Glutamatergic neuron (in vitro differentiated cells): ENCODE results near the gene PCDH19. TPM values are rescaled to one million over a fixed set of nuclear protein-coding genes. Genes with fewer than 3 reads are reported as not detected.

Experiments
- DNase-seq: peaks from one replicate; pipeline ENCODE4 v3.0.0; 2022
- H3K27ac Mint-ChIP-seq: one replicate; pipeline ENCODE4 v1.8.0; 2020; ENCODE audit warnings: mild to moderate bottlenecking, mixed read lengths, inconsistent platforms; ENCODE audit not compliant: unreplicated experiment
- H3K27me3 Mint-ChIP-seq: one replicate; pipeline ENCODE4 v1.8.0; 2020; ENCODE audit warnings: mild to moderate bottlenecking, moderate library complexity, mixed read lengths, inconsistent platforms; ENCODE audit not compliant: unreplicated experiment
- H3K36me3 Mint-ChIP-seq: one replicate; pipeline ENCODE4 v1.8.0; 2020; ENCODE audit warnings: mild to moderate bottlenecking, mixed read lengths, inconsistent platforms; ENCODE audit not compliant: unreplicated experiment
- H3K4me1 Mint-ChIP-seq: one replicate; pipeline ENCODE4 v1.8.0; 2020; ENCODE audit warnings: mild to moderate bottlenecking, low read depth, mixed read lengths, inconsistent platforms; ENCODE audit not compliant: unreplicated experiment
- H3K4me3 Mint-ChIP-seq: one replicate; pipeline ENCODE4 v1.8.0; 2020; ENCODE audit warnings: mild to moderate bottlenecking, mixed read lengths, inconsistent platforms; ENCODE audit not compliant: unreplicated experiment
- H3K9me3 Mint-ChIP-seq: one replicate; pipeline ENCODE4 v1.8.0; 2020; ENCODE audit warnings: mild to moderate bottlenecking, moderate library complexity, mixed read lengths, inconsistent platforms; ENCODE audit not compliant: unreplicated experiment
- total RNA-seq: library from RNA; stranded (reverse); fragmentation: NEBNext Ultra II Directional; extraction: Animal tissue kit (Norgen Biotek cat#: 25700); gene quantifications from one replicate; pipeline ENCODE4 v1.2.1, GENCODE V29; 2021; ENCODE audit not compliant: unreplicated experiment
- TF ChIP-seq, protein P1 (sequence below): fragments of 200-600 bp; sonication (generic); IDR thresholded peaks from one replicate; pipeline ENCODE4 v1.5.0; 2021; ENCODE audit not compliant: partially characterized antibody, unreplicated experiment

The PCDH19 gene
- total RNA-seq, 1 donor from 2014 or later, result 4.1 TPM

DNA sequence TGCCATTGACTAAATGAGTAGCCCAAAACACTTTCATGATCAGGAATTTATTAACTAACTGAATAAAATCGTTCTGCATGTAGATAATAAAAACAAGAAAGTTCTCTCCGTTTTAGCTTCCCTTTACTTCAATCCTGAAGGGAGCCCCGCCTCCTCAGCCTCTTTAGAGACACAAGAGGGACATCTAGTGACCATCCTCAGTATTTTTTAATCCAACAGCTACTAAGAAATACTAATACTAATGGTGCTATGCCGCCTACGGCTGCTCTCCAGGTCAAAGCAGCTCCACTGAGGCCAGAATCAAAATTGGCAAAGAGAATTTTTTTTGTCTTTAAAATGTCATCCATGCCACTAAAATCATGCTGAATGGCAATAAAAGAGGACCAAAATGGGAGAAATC is 3.2 kb upstream of the PCDH19 start:
- Mint-ChIP-seq H3K4me1 (peaks cover 19% of the 10 kb centered on the region), H3K4me3 (peak overlapping the region; percentile 72), H3K9me3 (peaks cover 5% of the 10 kb centered on the region), H3K27ac (no peak overlapping the region), H3K36me3 (no peaks in the 10 kb centered on the region), H3K27me3 (peaks cover 3% of the 10 kb centered on the region)
- DNase-seq, result peak; percentile 37
- TF ChIP-seq, protein P1, sequence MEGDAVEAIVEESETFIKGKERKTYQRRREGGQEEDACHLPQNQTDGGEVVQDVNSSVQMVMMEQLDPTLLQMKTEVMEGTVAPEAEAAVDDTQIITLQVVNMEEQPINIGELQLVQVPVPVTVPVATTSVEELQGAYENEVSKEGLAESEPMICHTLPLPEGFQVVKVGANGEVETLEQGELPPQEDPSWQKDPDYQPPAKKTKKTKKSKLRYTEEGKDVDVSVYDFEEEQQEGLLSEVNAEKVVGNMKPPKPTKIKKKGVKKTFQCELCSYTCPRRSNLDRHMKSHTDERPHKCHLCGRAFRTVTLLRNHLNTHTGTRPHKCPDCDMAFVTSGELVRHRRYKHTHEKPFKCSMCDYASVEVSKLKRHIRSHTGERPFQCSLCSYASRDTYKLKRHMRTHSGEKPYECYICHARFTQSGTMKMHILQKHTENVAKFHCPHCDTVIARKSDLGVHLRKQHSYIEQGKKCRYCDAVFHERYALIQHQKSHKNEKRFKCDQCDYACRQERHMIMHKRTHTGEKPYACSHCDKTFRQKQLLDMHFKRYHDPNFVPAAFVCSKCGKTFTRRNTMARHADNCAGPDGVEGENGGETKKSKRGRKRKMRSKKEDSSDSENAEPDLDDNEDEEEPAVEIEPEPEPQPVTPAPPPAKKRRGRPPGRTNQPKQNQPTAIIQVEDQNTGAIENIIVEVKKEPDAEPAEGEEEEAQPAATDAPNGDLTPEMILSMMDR, result peak; percentile 54

DNA sequence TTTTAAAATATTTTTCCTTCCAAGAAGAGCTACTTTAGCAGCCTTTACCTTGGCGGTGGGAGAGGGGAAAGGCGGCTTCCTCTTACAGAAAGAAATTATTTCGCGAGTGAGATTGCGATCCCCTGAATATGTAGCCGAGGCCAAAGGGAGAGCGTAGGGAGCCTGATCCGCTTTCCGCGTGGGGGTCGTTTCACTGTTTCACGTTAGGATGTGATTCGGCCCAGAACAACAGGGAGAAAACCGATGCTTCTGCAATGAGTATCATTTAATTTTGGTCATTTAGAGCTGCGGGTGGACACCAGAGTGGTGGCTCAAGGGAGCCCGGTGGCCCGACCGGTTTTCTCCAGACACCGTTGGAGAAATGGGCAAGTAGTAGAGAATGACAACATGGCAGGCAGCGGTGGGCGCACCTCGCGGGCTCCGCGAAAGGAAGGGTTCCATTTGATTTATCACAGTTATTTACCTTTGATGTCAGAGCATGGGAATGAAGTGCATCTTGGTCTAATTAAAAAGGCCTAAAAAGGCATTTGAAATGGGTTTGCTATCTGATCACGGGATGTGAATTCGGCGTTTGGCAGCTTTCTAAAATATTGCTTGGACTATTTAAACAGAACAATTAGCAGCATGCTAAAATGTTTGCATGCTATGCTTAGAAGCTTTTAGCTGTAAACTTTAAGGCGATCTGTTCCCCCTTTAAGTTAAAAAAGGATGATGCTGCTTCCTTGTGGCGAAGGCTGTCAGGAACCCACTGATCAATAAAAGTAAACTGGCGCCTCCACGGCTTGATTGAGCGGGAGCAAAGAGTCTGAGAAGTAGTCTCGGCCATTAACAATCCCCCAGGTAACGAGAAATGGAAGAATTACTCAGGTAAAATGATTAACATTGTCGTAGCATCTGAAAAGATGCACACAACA is 2.0 kb upstream of the PCDH19 start:
- Mint-ChIP-seq H3K9me3 (peaks cover 5% of the 10 kb centered on the region), H3K4me1 (peaks cover 11% of the 10 kb centered on the region), H3K27ac (no peak overlapping the region), H3K4me3 (peak overlapping the region; percentile 79), H3K27me3 (peaks cover 4% of the 10 kb centered on the region), H3K36me3 (no peaks in the 10 kb centered on the region)
- TF ChIP-seq, protein P1, result no peak
- no peak for DNase-seq

DNA sequence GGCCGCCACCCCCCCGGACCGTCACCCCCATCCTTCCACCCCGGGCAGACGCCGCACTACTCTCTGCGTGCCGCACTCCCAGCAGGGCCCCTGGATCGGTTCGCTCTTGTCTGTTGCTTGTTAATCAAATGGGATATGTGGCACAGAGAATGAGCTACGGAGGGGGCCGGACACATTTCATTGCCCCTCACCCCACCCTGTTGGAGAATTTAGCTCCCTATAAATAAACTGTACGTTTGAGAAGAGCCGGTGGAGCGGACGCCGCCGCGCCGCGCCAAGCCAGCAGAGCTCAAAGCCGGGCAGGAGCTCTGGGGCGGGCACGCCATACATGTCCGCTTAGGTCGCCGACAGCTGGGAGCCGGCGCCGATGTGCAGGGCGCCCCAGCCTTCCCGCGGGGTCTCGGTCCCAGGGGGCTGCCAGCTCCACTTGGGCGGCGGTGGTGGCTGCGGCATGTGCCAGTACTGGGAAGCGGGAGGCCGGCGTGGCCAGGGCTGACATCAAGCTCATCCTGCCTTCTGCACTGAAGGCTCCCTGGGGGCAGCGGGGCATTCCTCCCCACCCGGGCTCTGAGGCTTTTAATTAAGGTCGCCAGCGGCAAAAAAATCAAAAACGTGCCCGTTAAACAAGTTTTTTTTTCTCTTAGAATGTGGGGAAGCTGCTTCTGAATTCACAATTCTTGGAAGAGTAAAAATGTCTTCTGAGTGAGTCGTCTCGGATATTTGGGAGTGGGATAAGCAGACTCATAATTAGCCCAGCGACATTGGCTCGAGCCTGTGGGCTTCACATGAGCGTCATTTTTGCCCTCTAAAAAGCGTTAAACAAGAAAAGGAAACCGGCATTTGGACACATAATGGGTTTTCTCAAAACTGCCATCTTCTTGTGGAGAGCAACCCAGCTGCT is 1.1 kb upstream of the PCDH19 start:
- H3K9me3 Mint-ChIP-seq, result peaks cover 5% of the 10 kb centered on the region
- TF ChIP-seq, protein P1, result no peak
- peaks cover 11% of the 10 kb centered on the region for H3K27me3 Mint-ChIP-seq
- no peaks in the 10 kb centered on the region for H3K36me3 Mint-ChIP-seq
- H3K4me3 Mint-ChIP-seq, result peak overlapping the region; percentile 86
- peaks cover 5% of the 10 kb centered on the region for H3K4me1 Mint-ChIP-seq
- DNase-seq, result peak; percentile 43
- H3K27ac Mint-ChIP-seq, result no peak overlapping the region

DNA sequence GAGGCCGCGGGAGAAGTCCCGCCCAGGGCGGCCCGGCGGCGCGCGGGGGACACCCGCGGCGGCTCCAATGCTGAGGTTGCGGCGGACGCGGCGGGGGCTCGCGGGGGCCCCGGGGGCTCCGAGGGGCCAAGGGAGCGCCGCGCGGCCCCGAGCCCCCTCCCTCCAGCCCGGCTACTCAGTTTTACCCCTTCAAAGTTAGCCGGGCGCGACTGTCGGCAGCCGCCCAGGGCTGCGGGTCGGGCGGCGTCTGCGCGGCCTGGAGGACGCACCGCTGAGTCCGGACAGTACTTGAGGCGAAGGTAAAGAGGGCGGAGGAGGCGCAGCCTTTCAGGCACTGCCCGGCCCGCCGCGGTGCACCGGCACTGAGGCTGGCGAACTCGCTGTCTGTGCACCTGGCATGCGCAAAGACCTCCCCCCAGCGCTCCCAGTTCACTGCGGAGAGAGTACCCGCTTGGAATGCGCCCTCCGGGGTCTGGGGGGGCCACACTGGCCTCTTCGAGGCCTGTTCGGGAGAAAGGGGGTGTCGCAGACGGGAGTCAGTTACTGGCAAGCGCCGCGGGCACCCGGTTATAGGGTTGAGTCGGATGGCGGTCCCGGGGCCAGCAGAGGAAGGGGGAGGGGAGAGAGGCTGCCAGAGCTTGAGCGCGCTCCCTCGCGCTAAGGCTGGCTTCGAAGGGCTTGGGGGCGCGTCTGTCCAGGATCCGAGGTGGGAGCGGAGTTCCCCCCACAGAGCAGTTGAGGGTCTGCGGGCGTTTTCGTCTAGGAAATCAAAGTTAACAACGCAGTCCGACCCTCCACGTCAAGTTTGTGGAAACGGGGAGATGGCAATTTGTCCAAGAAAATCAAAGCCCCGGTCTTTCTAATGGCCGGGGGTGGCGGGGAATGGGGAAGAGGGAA is 1.1 kb downstream of the PCDH19 start:
- Mint-ChIP-seq H3K27me3 (peaks cover 17% of the 10 kb centered on the region), H3K36me3 (no peaks in the 10 kb centered on the region), H3K9me3 (peaks cover 3% of the 10 kb centered on the region), H3K4me1 (peaks cover 5% of the 10 kb centered on the region), H3K27ac (no peak overlapping the region), H3K4me3 (peak overlapping the region; percentile 96)
- no peak for DNase-seq
- TF ChIP-seq, protein P1, result no peak
